HepG2 (cell line): ENCODE data around the gene EXOC6B. TPM values are rescaled to one million over a fixed set of nuclear protein-coding genes. Genes with fewer than 3 reads are reported as not detected.

ENCODE experiments used
- ARID4A ChIP-seq: sonication (generic); formaldehyde crosslinking; IDR thresholded peaks from 2 replicates; pipeline ENCODE4 v1.5.0; 2020; ENCODE audit warnings: mild to moderate bottlenecking, missing genetic modification reagents, borderline replicate concordance
- BCL6 ChIP-seq: IDR thresholded peaks from 2 replicates; pipeline ENCODE4 v1.6.1; 2016; ENCODE audit warnings: missing genetic modification reagents, missing compliant biosample characterization
- HHEX ChIP-seq: IDR thresholded peaks from 2 replicates; pipeline ENCODE4 v1.6.1; 2016; ENCODE audit warnings: control low read depth
- HNF1B ChIP-seq: sonication (generic); formaldehyde crosslinking; IDR thresholded peaks from 2 replicates; pipeline ENCODE4 v1.5.1; 2020; ENCODE audit warnings: mild to moderate bottlenecking, moderate library complexity, missing genetic modification reagents
- ISL2 ChIP-seq: sonication (generic); formaldehyde crosslinking; IDR thresholded peaks from 2 replicates; pipeline ENCODE4 v1.5.0; 2020; ENCODE audit warnings: missing genetic modification reagents
- ISX ChIP-seq: sonication (generic); formaldehyde crosslinking; conservative IDR thresholded peaks from 2 replicates; pipeline ENCODE4 v1.5.0; 2020; ENCODE audit warnings: missing genetic modification reagents
- KLF11 ChIP-seq: IDR thresholded peaks from 2 replicates; pipeline ENCODE4 v1.6.1; 2016; ENCODE audit warnings: missing compliant biosample characterization
- MATR3 ChIP-seq: sonication (generic); formaldehyde crosslinking; IDR thresholded peaks from 2 replicates; pipeline ENCODE4 v1.4.0; 2020; ENCODE audit warnings: missing genetic modification reagents
- MIER2 ChIP-seq: IDR thresholded peaks from 2 replicates; pipeline ENCODE4 v1.6.1; 2016; ENCODE audit warnings: missing biosample characterization, missing genetic modification reagents
- NCOA5 ChIP-seq: sonication (generic); formaldehyde crosslinking; IDR thresholded peaks from 2 replicates; pipeline ENCODE4 v1.4.0; 2020; ENCODE audit warnings: missing genetic modification reagents
- SATB2 ChIP-seq: sonication (generic); formaldehyde crosslinking; IDR thresholded peaks from 2 replicates; pipeline ENCODE4 v1.5.0; 2020; ENCODE audit warnings: missing genetic modification reagents
- THRA ChIP-seq: sonication (generic); formaldehyde crosslinking; IDR thresholded peaks from 2 replicates; pipeline ENCODE4 v1.4.0; 2020; ENCODE audit warnings: missing genetic modification reagents, borderline replicate concordance
- XRCC5 ChIP-seq: fragments of 200-400 bp; formaldehyde crosslinking; optimal IDR thresholded peaks from 2 replicates; pipeline ENCODE3; 2017; ENCODE audit warnings: mild to moderate bottlenecking, low read length
- YEATS2 ChIP-seq: sonication (generic); formaldehyde crosslinking; IDR thresholded peaks from 2 replicates; pipeline ENCODE4 v1.4.0; 2020; ENCODE audit warnings: missing genetic modification reagents, borderline replicate concordance
- ZBTB1 ChIP-seq: sonication (generic); formaldehyde crosslinking; IDR thresholded peaks from 2 replicates; pipeline ENCODE4 v1.4.0; 2020; ENCODE audit warnings: missing genetic modification reagents, borderline replicate concordance
- ZEB1 ChIP-seq: IDR thresholded peaks from 2 replicates; pipeline ENCODE4 v1.6.1; 2012; ENCODE audit warnings: mild to moderate bottlenecking, low read depth, inconsistent platforms; ENCODE audit not compliant: insufficient replicate concordance
- ZMYM2 ChIP-seq: sonication (generic); formaldehyde crosslinking; IDR thresholded peaks from 2 replicates; pipeline ENCODE4 v1.8.0; 2022; ENCODE audit warnings: mild to moderate bottlenecking, missing genetic modification reagents
- ZNF256 ChIP-seq: sonication (generic); formaldehyde crosslinking; conservative IDR thresholded peaks from 2 replicates; pipeline ENCODE4 v1.4.0; 2020; ENCODE audit warnings: missing genetic modification reagents
- ZNF503 ChIP-seq: sonication (generic); formaldehyde crosslinking; IDR thresholded peaks from 2 replicates; pipeline ENCODE4 v1.4.0; 2020; ENCODE audit warnings: missing genetic modification reagents
- ZNF589 ChIP-seq: sonication (generic); formaldehyde crosslinking; conservative IDR thresholded peaks from 2 replicates; pipeline ENCODE4 v1.8.0; 2022; ENCODE audit warnings: mild to moderate bottlenecking, moderate library complexity, missing genetic modification reagents
- ZNF839 ChIP-seq: sonication (generic); formaldehyde crosslinking; IDR thresholded peaks from 2 replicates; pipeline ENCODE4 v1.4.0; 2020; ENCODE audit warnings: missing genetic modification reagents, mild to moderate bottlenecking, borderline replicate concordance
- polyA plus RNA-seq, 8 experiments: library from polyadenylated mRNA; depleted of rRNA in 3 of 8; stranded (reverse) in 7 of 8; unstranded in 1 of 8; fragments of >200 nt; fragmentation: Illumina TruSeq in 4 of 8; extraction: Trizol in 4 of 8; gene quantifications; 2 replicates each; pipeline versions ENCODE4 v1.2.1 to v1.2.3, GENCODE V29; 2011 to 2016; ENCODE audit warnings: low read depth in 4 of 8, missing spikeins in 1 of 8, mixed read lengths in 1 of 8; ENCODE audit not compliant: insufficient read depth in 1 of 8
- total RNA-seq, 5 experiments: library from RNA; depleted of rRNA; stranded (reverse); fragments of >200 nt; fragmentation: Illumina TruSeq; extraction: Trizol; gene quantifications; 2 replicates each; pipeline ENCODE4 v1.2.3, GENCODE V29; 2016; ENCODE audit warnings: low read depth in 1 of 5

Gene EXOC6B
- total and polyA plus RNA-seq, 2 of the 13 experiments (the other 11 are each of a cell fraction or from before 2014, with no cell fraction given), result 9.1 to 15.9 TPM

- TF ChIP-seq ISL2 (peak; percentile 88), SATB2 (CRISPR knock-in tag) (no peak), MIER2 (CRISPR knock-in tag) (peak; percentile 75; the same call in 1 of the 2 replicates), HHEX (CRISPR knock-in tag) (peak; percentile 93), ZBTB1 (CRISPR knock-in tag) (no peak), YEATS2 (CRISPR knock-in tag) (no peak), MATR3 (no peak), ZNF839 (CRISPR knock-in tag) (no peak), ISX (CRISPR knock-in tag) (no peak), ZNF503 (CRISPR knock-in tag) (peak; percentile 85), ZNF256 (CRISPR knock-in tag) (no peak), HNF1B (peak; percentile 96), THRA (peak; percentile 96; the same call in 1 of the 2 replicates), NCOA5 (CRISPR knock-in tag) (no peak), ARID4A (CRISPR knock-in tag) (peak; percentile 64; the same call in 1 of the 2 replicates), BCL6 (CRISPR knock-in tag) (peak; percentile 98), XRCC5 (peak; percentile 60), ZMYM2 (CRISPR knock-in tag) (0 out of 2 replicates have a peak, but pooled peaks have one; percentile 26), KLF11 (CRISPR knock-in tag) (0 out of 2 replicates have a peak, but pooled peaks have one; percentile 56), ZNF589 (CRISPR knock-in tag) (0 out of 2 replicates have a peak, but pooled peaks have one; percentile 53), ZEB1 (peak; percentile 60)
These were observed 130.9 kb downstream of the EXOC6B start (continued) for GRCh38 chr2:72694715-72695496.
